ENCODE measurements around the gene TAF3. TPM values are rescaled to one million over a fixed set of nuclear protein-coding genes. Genes with fewer than 3 reads are reported as not detected.

TAF3 gene
- total and polyA plus RNA-seq, 2 donors (not counting 1 experiment from before 2014, with no cell fraction given): 7.0 to 20.1 TPM

DNA sequence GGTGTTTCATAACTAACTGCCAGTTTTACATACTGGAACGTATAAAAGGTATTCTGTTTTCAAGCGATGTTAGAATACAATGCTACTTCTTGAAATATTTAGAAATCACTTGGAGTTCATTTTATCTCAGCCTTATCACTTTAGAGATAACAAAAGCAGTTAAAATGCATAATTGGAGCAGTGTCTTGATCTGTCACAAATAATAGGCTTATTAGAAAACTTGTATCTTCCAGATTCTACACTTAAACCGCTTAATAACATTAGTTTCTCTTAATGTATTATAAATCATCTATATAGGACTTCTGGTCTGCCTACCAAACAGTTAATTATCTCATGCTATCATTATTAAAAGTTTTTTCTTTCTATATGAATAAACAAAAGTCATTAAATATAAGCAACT lies 104.4 kb downstream of the TAF3 start:
- POLR2A ChIA-PET: no interaction called here
- H3K4me2 ChIP-seq (replicated peaks; ENCODE audit: low read depth, low read length, poor library complexity, severe bottlenecking): no peak overlapping the region
- DNase-seq (no peak), ATAC-seq (ENCODE audit: low read depth) (no peak)
- H3K4me1 ChIP-seq (ENCODE audit: control insufficient read depth in 2 of 2, insufficient read depth in 2 of 2, low read length in 2 of 2): no peaks in the 10 kb centered on the region
- no peaks in the 10 kb centered on the region for H3K9me3 ChIP-seq (ENCODE audit: control extremely low read depth in 1 of 3, control insufficient read depth in 2 of 3, insufficient read depth in 1 of 3, low read length in 2 of 3)
- peaks cover 18% of the 10 kb centered on the region for H3K79me2 ChIP-seq (ENCODE audit: control insufficient read depth, insufficient read depth, low read length)
- H2AFZ ChIP-seq (ENCODE audit: insufficient read depth, low read depth, low read length, poor library complexity, severe bottlenecking): no peak overlapping the region
- no peaks in the 10 kb centered on the region for H3K9me3 Mint-ChIP-seq (ENCODE audit: insufficient read depth)
- H3K4me3 Mint-ChIP-seq: no peak overlapping the region
- no peaks in the 10 kb centered on the region for H3K27me3 Mint-ChIP-seq
- TF ChIP-seq, protein P1, sequence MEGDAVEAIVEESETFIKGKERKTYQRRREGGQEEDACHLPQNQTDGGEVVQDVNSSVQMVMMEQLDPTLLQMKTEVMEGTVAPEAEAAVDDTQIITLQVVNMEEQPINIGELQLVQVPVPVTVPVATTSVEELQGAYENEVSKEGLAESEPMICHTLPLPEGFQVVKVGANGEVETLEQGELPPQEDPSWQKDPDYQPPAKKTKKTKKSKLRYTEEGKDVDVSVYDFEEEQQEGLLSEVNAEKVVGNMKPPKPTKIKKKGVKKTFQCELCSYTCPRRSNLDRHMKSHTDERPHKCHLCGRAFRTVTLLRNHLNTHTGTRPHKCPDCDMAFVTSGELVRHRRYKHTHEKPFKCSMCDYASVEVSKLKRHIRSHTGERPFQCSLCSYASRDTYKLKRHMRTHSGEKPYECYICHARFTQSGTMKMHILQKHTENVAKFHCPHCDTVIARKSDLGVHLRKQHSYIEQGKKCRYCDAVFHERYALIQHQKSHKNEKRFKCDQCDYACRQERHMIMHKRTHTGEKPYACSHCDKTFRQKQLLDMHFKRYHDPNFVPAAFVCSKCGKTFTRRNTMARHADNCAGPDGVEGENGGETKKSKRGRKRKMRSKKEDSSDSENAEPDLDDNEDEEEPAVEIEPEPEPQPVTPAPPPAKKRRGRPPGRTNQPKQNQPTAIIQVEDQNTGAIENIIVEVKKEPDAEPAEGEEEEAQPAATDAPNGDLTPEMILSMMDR (IDR thresholded peaks at IDR 0.05): no peak
- TF ChIP-seq EZH2 (IDR thresholded peaks at IDR 0.05; ENCODE audit: borderline replicate concordance, insufficient read depth, low read depth, low read length, poor library complexity, severe bottlenecking): no peak
- intact Hi-C loops (cut with micrococcal nuclease): no loop called here
- H3K27ac ChIP-seq (ENCODE audit: low read length in 2 of 2): no peak overlapping the region
- CTCF ChIA-PET: no interaction called here
- H3K27ac Mint-ChIP-seq: no peak overlapping the region
- no CpG with 5 or more reads among the region's 3 CpGs for WGBS (ENCODE audit: insufficient coverage)
- H3K9ac ChIP-seq (ENCODE audit: low read length): no peak overlapping the region
- peaks cover 27% of the 10 kb centered on the region for H4K20me1 ChIP-seq (ENCODE audit: control insufficient read depth, insufficient read depth, low read length, poor library complexity, severe bottlenecking)
- H3K36me3 ChIP-seq (replicated peaks in 1 of 2; ENCODE audit: control extremely low read depth in 1 of 2, control insufficient read depth in 1 of 2, extremely low read depth in 1 of 2, insufficient read depth in 2 of 2, low read length in 1 of 2): no peaks in the 10 kb centered on the region
- H3K4me3 ChIP-seq (ENCODE audit: control extremely low read depth in 1 of 5, extremely low read depth in 1 of 5, insufficient read depth in 1 of 5, low read depth in 2 of 5, low read length in 4 of 5): no peak overlapping the region
- H3K4me1 Mint-ChIP-seq: peaks cover 4% of the 10 kb centered on the region
- H3K27me3 ChIP-seq (replicated peaks in 1 of 4; ENCODE audit: control extremely low read depth in 1 of 4, control insufficient read depth in 3 of 4, insufficient read depth in 4 of 4, low read length in 3 of 4): no peaks in the 10 kb centered on the region

DNA sequence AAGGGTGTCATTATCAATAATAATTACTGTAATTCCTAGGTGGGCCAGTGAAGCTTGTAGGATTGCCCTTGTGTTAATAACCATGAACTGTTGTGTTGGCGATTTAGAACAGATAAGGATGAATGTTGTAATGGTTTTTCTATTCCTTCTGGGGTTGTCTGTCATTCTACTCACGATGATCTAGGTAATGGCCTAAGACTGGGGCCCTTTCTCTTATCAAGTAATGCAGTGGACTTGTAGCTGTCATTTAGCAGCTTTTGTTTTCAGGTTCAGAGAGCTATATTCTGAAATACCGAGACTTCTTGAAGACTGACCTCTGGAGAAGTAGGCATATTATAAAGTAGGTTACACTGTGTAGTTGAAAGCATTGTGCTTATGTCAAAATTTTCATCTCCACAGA lies 110.2 kb downstream of the TAF3 start:
- no peak overlapping the region for H3K27ac ChIP-seq (ENCODE audit: low read length in 2 of 2)
- no peak for DNase-seq
- 95% methylated on average over 2 of the region's 3 CpGs for WGBS (ENCODE audit: insufficient coverage)
- Mint-ChIP-seq H3K27me3 (no peaks in the 10 kb centered on the region), H3K4me1 (no peaks in the 10 kb centered on the region), H3K27ac (no peak overlapping the region), H3K9me3 (ENCODE audit: insufficient read depth) (no peaks in the 10 kb centered on the region), H3K4me3 (no peak overlapping the region)
- ChIA-PET CTCF (interaction anchor here (0.7 kb wide), 1 partner anchor 1064 kb away, joined by 3 read pairs; no protein-coding TSS in a partner anchor), POLR2A (no interaction called here)
- H3K4me3 ChIP-seq (ENCODE audit: control extremely low read depth in 1 of 5, extremely low read depth in 1 of 5, insufficient read depth in 1 of 5, low read depth in 2 of 5, low read length in 4 of 5): no peak overlapping the region
- intact Hi-C loops (cut with micrococcal nuclease): no loop called here
- peaks cover 14% of the 10 kb centered on the region for H4K20me1 ChIP-seq (ENCODE audit: control insufficient read depth, insufficient read depth, low read length, poor library complexity, severe bottlenecking)
- no peak overlapping the region for H3K9ac ChIP-seq (ENCODE audit: low read length)
- H3K27me3 ChIP-seq (replicated peaks in 1 of 4; ENCODE audit: control extremely low read depth in 1 of 4, control insufficient read depth in 3 of 4, insufficient read depth in 4 of 4, low read length in 3 of 4): no peaks in the 10 kb centered on the region
- H3K4me1 ChIP-seq (ENCODE audit: control insufficient read depth in 2 of 2, insufficient read depth in 2 of 2, low read length in 2 of 2): no peaks in the 10 kb centered on the region
- peaks cover 14% of the 10 kb centered on the region for H3K79me2 ChIP-seq (ENCODE audit: control insufficient read depth, insufficient read depth, low read length)
- H3K9me3 ChIP-seq (ENCODE audit: control extremely low read depth in 1 of 3, control insufficient read depth in 2 of 3, insufficient read depth in 1 of 3, low read length in 2 of 3): no peaks in the 10 kb centered on the region
- ATAC-seq (ENCODE audit: low read depth): no peak
- H3K4me2 ChIP-seq (replicated peaks; ENCODE audit: low read depth, low read length, poor library complexity, severe bottlenecking): no peak overlapping the region
- no peak overlapping the region for H2AFZ ChIP-seq (ENCODE audit: insufficient read depth, low read depth, low read length, poor library complexity, severe bottlenecking)
- peaks cover 0 to 1% of the 10 kb centered on the region in 2 experiments for H3K36me3 ChIP-seq (replicated peaks in 1 of 2; ENCODE audit: control extremely low read depth in 1 of 2, control insufficient read depth in 1 of 2, extremely low read depth in 1 of 2, insufficient read depth in 2 of 2, low read length in 1 of 2)
- no peak for TF ChIP-seq EZH2 (IDR thresholded peaks at IDR 0.05; ENCODE audit: borderline replicate concordance, insufficient read depth, low read depth, low read length, poor library complexity, severe bottlenecking)
- TF ChIP-seq, protein P1 (IDR thresholded peaks at IDR 0.05): no peak
